NCI-H345 treated with DMSO at 0.1 percent for 48 hours (cell line): ENCODE measurements around the gene FOXK1.
"Not testable (repeated sequence)": the region's sequence is repeated elsewhere in the genome, so short reads cannot be mapped to it uniquely, and the experiment has no call there.

Experiments used
- DNase-seq: peaks from one replicate; lab custom pipeline; 2025; ENCODE audit not compliant: unreplicated experiment; lab: John Stamatoyannopoulos, UW

FOXK1 gene

GRCh38 chr7:4797858-4798705, 116.0 kb downstream of the FOXK1 start:
- no peak for DNase-seq

GRCh38 chr7:4798706-4799235, 116.7 kb downstream of the FOXK1 start:
- no peak for DNase-seq

GRCh38 chr7:4799508-4800268, 117.6 kb downstream of the FOXK1 start:
- DNase-seq = no peak

- no peak for DNase-seq
These were observed 118.4 kb downstream of the FOXK1 start for GRCh38 chr7:4800487-4800886.

- no peak for DNase-seq
These were observed 119.1 kb downstream of the FOXK1 start for GRCh38 chr7:4800926-4801838.

GRCh38 chr7:4801839-4802231, 119.7 kb downstream of the FOXK1 start:
- no peak for DNase-seq

GRCh38 chr7:4802577-4802976, 120.5 kb downstream of the FOXK1 start:
- DNase-seq = not testable (repeated sequence)

- no peak for DNase-seq
These were observed 121.5 kb downstream of the FOXK1 start for GRCh38 chr7:4803397-4804241.

GRCh38 chr7:4805110-4805983, 123.3 kb downstream of the FOXK1 start:
- DNase-seq = no peak

GRCh38 chr7:4805984-4806300, 123.8 kb downstream of the FOXK1 start:
- DNase-seq = no peak

GRCh38 chr7:4806983-4807597, 125.0 kb downstream of the FOXK1 start:
- DNase-seq = no peak

- no peak for DNase-seq
These were observed 125.5 kb downstream of the FOXK1 start for GRCh38 chr7:4807598-4808016.

GRCh38 chr7:4808026-4808425, 125.9 kb downstream of the FOXK1 start:
- DNase-seq = no peak

GRCh38 chr7:4808565-4808964, 126.5 kb downstream of the FOXK1 start:
- DNase-seq = no peak

- DNase-seq = no peak
These were observed 127.0 kb downstream of the FOXK1 start for GRCh38 chr7:4809091-4809591.

GRCh38 chr7:4809666-4810065, 127.6 kb downstream of the FOXK1 start:
- no peak for DNase-seq

- DNase-seq = no peak
These were observed 132.3 kb downstream of the FOXK1 start for GRCh38 chr7:4814433-4814832.

- no peak for DNase-seq
These were observed 133.0 kb downstream of the FOXK1 start for GRCh38 chr7:4815121-4815520.
